ENCODE data around the gene PPA1. TPM values are rescaled to one million over a fixed set of nuclear protein-coding genes. Genes with fewer than 3 reads are reported as not detected.

PPA1 gene
- total RNA-seq, 4 donors from 2014 or later: 14.1 to 113 (median 98.4) TPM

DNA sequence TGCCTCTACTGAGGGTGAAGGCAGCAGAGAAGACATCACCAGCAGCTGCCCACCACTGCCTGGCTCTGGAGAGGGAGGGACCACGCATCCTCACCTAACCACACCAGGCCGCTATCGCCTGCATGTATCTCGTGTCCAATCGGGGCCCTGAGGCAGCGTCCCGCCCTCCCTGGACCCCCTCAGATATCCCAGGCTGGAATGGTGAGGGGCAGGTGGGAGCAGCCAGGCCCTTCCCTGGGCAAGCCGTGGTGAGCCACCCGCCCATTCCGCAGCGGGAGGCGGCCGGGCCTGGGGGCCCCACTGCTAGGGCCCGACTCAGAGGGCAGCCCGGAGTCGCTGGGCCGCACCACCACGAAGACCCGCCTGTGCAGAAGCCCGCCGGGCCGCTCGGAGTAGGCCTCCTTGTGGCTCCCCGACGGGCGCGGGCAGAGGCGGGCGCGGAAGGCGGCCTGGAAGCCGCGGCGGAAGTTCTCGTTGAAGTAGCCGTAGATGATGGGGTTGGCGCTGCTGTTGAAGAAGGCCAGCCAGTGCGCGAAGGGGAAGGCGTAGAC, 21.6 kb upstream of the PPA1 start:
- intact Hi-C loops (cut with DNase I; ENCODE audit: low total_unique reads) (no loop called here), in situ Hi-C loops (cut with MboI; ENCODE audit: low pct_ligation_motif_present in 1 of 4, low pct_unique_long_range_greater_than_20kb in 1 of 4, low sequenced_read_pairs in 3 of 4) (no loop called here)
- DNase-seq: no peak
- no peaks in the 10 kb centered on the region for H3K36me3 ChIP-seq
- peaks cover 5 to 13% (median 7%) of the 10 kb centered on the region in 4 donors for H3K4me1 ChIP-seq
- H3K4me3 ChIP-seq: peak overlapping the region in 1 of 4 donors; percentile 16
- TF ChIP-seq, protein P1, sequence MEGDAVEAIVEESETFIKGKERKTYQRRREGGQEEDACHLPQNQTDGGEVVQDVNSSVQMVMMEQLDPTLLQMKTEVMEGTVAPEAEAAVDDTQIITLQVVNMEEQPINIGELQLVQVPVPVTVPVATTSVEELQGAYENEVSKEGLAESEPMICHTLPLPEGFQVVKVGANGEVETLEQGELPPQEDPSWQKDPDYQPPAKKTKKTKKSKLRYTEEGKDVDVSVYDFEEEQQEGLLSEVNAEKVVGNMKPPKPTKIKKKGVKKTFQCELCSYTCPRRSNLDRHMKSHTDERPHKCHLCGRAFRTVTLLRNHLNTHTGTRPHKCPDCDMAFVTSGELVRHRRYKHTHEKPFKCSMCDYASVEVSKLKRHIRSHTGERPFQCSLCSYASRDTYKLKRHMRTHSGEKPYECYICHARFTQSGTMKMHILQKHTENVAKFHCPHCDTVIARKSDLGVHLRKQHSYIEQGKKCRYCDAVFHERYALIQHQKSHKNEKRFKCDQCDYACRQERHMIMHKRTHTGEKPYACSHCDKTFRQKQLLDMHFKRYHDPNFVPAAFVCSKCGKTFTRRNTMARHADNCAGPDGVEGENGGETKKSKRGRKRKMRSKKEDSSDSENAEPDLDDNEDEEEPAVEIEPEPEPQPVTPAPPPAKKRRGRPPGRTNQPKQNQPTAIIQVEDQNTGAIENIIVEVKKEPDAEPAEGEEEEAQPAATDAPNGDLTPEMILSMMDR (IDR thresholded peaks at IDR 0.05): no peak
- TF ChIP-seq POLR2AphosphoS5 (IDR thresholded peaks at IDR 0.05): no peak
- no peak for TF ChIP-seq POLR2A (IDR thresholded peaks at IDR 0.05)
- no peak for TF ChIP-seq EP300 (IDR thresholded peaks at IDR 0.05; ENCODE audit: low read depth)
- H3K27ac ChIP-seq: no peak overlapping the region
- no peaks in the 10 kb centered on the region for H3K9me3 ChIP-seq
- H3K27me3 ChIP-seq: peaks cover 32% of the 10 kb centered on the region
- 80% methylated on average over 30 of the region's 40 CpGs; no CpG with 5 or more reads in 1 of the 2 donors for WGBS, 2 donors (ENCODE audit: low coverage in 1 of 2)

DNA sequence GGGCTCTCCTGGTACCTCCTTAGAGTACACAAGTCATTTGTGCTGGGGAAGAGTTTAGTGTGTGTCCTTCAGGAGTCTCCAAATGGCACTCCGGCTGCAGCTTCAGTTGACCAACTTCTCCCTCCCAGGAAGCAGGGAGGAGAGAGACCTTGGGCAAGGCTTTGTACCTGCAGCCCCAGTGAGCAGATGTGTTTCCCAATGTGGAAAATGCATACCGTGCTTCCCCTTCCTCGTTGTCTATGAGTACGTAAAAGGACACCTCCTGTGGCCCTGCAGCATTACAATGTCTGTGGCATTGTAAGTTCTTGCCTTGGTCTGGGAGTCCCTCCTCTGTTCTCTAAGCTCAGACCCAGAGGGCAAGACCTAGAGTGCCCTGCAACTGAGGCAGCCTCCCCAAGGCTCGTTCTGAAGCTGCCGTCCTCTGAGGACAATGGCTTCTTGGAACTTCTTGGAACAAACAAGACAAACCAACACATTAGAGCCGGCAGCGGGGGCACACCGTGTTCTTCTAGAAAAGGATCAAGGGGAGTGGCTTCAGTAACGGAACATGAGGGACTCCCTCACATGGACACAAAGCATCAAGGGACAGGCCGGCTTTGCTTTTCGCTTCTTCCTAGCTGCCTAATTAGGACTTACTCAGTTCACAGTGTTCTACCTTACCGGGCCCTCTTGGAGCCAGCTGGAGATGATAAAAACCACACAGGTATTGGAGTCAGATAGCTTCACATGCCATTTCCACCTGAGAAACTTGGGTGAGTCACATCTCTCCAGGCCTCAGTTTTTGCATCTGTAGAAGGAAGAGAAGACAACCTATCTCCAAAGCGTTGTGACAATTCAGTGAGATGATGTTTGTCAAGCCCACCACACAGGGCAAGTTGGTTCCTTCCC, 20.9 kb upstream of the PPA1 start:
- Histone ChIP-seq H3K9me3 (no peaks in the 10 kb centered on the region), H3K4me1 (peaks cover 5 to 13% (median 7%) of the 10 kb centered on the region in 4 donors), H3K27ac (no peak overlapping the region), H3K27me3 (peaks cover 32% of the 10 kb centered on the region), H3K36me3 (no peaks in the 10 kb centered on the region), H3K4me3 (no peak overlapping the region)
- no peak for DNase-seq
- WGBS, 2 donors (ENCODE audit: low coverage in 1 of 2): 91% methylated on average over 14 of the region's 14 CpGs; no CpG with 5 or more reads in 1 of the 2 donors
- in situ Hi-C loops (cut with MboI; ENCODE audit: low pct_ligation_motif_present in 1 of 4, low pct_unique_long_range_greater_than_20kb in 1 of 4, low sequenced_read_pairs in 3 of 4): no loop called here
- TF ChIP-seq POLR2A (IDR thresholded peaks at IDR 0.05): no peak
- TF ChIP-seq EP300 (IDR thresholded peaks at IDR 0.05; ENCODE audit: low read depth): no peak
- intact Hi-C loops (cut with DNase I; ENCODE audit: low total_unique reads): no loop called here

DNA sequence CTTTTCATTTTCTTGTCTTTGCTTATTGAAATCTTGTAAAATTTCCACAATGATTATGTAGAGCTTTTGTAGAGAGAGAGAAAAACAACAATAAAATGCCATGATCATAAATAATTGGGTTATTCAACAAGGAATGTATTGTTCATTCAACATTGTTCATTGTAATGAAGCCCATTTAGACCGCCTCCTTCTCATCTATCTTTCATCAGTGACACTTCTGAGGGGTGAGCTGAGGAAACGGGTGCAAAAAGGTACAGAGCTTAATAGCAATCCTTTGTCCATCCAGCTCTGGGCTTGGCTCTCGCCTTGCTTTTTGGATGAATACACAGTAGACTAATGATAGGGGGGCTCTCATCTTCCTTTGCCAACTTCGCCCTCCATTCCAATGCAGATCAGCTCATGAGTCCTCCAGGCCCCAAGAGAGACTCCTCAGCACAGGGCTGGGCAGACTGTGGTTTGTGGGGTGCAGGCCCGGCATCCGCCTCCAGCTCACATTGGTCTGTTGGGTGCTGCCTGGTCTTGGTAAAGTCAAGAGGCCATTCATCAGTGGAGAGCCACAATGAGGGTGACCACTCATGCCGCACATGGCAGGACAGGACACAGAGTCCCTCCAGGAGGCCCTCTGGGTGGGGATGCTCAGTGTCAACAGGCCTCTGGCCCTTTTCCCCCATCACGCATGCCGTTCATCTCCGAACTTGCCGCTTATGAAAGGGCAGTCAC, 17.9 kb upstream of the PPA1 start:
- Histone ChIP-seq H3K4me3 (no peak overlapping the region), H3K4me1 (peaks cover 5 to 11% (median 7%) of the 10 kb centered on the region in 4 donors), H3K9me3 (no peaks in the 10 kb centered on the region), H3K27ac (no peak overlapping the region), H3K36me3 (no peaks in the 10 kb centered on the region), H3K27me3 (peaks cover 29% of the 10 kb centered on the region)
- WGBS, 2 donors (ENCODE audit: low coverage in 1 of 2): 83 to 94% methylated on average over 1 to 11 of the region's 11 CpGs
- intact Hi-C loops (cut with DNase I; ENCODE audit: low total_unique reads) (no loop called here), in situ Hi-C loops (cut with MboI; ENCODE audit: low pct_ligation_motif_present in 1 of 4, low pct_unique_long_range_greater_than_20kb in 1 of 4, low sequenced_read_pairs in 3 of 4) (no loop called here)
- no peak for DNase-seq
- TF ChIP-seq POLR2A (IDR thresholded peaks at IDR 0.05) (no peak), EP300 (IDR thresholded peaks at IDR 0.05; ENCODE audit: low read depth) (no peak), POLR2AphosphoS5 (IDR thresholded peaks at IDR 0.05) (no peak)
- TF ChIP-seq, protein P1 (IDR thresholded peaks at IDR 0.05): no peak

DNA sequence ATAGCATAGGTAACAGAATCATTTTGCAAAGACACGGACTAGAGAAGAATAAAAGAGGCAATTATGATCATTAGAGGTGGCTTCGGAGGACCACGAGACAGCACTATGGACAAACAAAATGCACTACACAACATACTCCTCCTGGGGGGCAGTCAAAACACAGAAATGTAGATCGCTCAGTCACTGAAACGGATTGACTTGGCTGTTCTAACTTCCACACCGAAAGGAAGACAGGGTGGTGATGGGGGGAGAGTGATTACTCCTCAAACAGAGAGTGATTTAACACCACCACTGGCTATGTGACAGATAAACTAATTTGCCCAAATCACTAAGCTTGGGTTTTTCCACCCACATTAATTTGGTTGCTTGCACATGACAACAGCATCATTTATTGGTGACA, 14.1 kb upstream of the PPA1 start:
- no peak overlapping the region for H3K27ac ChIP-seq
- in situ Hi-C loops (cut with MboI; ENCODE audit: low pct_ligation_motif_present in 1 of 4, low pct_unique_long_range_greater_than_20kb in 1 of 4, low sequenced_read_pairs in 3 of 4) (no loop called here), intact Hi-C loops (cut with DNase I; ENCODE audit: low total_unique reads) (no loop called here)
- no peaks in the 10 kb centered on the region for H3K36me3 ChIP-seq
- DNase-seq: no peak
- no peaks in the 10 kb centered on the region for H3K9me3 ChIP-seq
- no peaks in the 10 kb centered on the region for H3K27me3 ChIP-seq
- no peaks in the 10 kb centered on the region for H3K4me1 ChIP-seq
- H3K4me3 ChIP-seq: no peak overlapping the region
- 68 to 74% methylated on average over 6 of the region's 6 CpGs for WGBS, 2 donors (ENCODE audit: low coverage in 1 of 2)
- no peak for TF ChIP-seq POLR2AphosphoS5 (IDR thresholded peaks at IDR 0.05)
- no peak for TF ChIP-seq EP300 (IDR thresholded peaks at IDR 0.05; ENCODE audit: low read depth)
- TF ChIP-seq, protein P1 (IDR thresholded peaks at IDR 0.05): no peak
- TF ChIP-seq POLR2A (IDR thresholded peaks at IDR 0.05): no peak
